HG03103 (cell line): ENCODE measurements around the gene EIF4B.

Source experiments
- ATAC-seq: cut with Tn5 transposase; IDR thresholded peaks from one replicate; pipeline ENCODE4 v1.9.1; 2021; ENCODE audit warnings: low read depth; ENCODE audit not compliant: unreplicated experiment

EIF4B gene

DNA sequence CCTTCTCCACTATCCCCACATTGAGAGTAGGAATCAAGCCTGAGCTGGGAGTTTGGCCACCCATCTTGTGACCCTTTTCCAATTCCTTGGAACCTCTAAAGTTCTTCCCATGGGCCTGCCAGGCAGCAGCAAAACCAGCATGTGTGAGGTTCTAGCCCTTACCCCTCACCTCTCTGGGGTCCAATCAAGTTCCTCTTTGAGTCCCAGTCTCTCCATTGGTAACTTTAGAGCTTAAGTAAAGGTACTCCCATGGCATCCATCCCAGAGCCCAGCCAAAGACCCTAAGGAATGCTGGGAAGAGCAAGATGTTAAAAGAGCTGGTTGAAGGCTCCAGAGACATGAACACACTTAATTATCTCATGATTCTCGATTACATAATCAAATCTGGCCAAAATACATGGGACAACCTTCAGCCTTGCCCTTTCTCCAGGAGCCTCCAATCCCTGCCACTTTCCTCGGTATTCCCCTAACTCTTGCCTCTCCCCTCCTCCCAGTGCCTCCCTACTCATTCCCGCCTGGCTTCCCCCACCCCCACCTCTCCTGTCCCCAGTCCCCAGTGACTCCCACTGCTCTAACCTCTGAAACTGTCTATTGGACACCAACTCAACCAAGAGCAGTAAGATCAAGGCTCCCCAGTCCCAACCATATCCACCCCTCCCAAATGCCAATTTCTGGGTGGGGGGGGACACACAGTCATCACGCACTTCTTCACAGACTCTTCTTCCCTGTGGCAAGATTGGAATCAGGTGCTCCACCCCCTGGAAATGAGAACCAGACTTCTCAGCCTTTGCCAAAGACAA lies 38.8 kb downstream of the EIF4B start:
- ATAC-seq, result no peak

DNA sequence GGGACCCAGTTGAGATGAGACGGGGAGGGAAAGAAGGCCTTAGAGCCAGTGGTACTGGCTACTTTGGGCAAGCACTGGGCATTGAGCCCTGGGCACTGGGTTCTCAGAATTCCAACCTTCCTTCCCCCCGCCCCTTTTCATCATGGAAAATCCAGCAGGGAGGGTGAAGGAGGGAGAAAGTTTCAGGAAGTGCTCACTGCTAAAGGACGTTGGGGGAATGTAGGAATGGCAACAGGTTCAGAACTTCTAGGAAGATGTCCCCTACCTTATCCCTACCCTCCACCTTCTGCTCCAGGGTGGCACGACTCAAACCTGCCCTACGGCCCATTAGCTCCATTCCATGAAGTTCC lies 39.4 kb downstream of the EIF4B start:
- no peak for ATAC-seq

DNA sequence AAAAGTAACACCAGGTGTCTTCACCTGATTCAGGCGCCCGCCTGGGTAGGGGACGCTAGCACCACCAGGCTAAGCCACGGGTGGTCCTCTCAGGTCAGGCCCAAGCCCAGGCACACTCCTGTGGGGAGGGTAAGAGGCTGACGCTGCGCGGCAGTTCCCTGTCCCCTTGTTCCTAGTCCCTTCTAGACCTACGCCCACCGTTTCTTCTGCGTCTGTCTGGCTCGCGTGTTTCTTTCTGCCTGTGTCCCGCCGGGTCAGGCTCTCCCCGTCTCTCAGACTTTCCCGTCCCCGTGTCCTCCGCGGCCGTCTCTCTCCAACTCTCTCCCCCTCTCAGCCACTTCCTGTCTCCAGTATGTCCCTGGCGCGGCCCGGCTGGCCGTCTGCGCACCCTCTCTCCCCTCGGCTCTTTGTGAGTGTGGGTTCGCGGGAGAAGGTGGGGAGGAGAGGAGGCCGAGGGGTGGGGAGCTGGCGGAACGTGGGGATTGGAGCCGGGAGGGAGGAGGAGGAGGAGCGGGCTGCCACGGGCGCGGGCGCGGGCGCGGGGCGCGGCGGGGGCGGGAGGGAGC lies 40.5 kb downstream of the EIF4B start:
- ATAC-seq, result peak; percentile 17

GRCh38 chr12:53047221-53048032 lies 41.2 kb downstream of the EIF4B start:
- ATAC-seq, result peak; percentile 60

- ATAC-seq, result no peak
Measured at GRCh38 chr12:53048033-53048779, 42.0 kb downstream of the EIF4B start.

- no peak for ATAC-seq
Measured at GRCh38 chr12:53048780-53049401, 42.6 kb downstream of the EIF4B start.

GRCh38 chr12:53049571-53050318 lies 43.5 kb downstream of the EIF4B start, which contains the start of gene TNS2:
Gene TNS2, plus strand, starts transcription at chr12:53050065. Its CDS starts 121 bp downstream, at chr12:53050186.
- ATAC-seq, result no peak

DNA sequence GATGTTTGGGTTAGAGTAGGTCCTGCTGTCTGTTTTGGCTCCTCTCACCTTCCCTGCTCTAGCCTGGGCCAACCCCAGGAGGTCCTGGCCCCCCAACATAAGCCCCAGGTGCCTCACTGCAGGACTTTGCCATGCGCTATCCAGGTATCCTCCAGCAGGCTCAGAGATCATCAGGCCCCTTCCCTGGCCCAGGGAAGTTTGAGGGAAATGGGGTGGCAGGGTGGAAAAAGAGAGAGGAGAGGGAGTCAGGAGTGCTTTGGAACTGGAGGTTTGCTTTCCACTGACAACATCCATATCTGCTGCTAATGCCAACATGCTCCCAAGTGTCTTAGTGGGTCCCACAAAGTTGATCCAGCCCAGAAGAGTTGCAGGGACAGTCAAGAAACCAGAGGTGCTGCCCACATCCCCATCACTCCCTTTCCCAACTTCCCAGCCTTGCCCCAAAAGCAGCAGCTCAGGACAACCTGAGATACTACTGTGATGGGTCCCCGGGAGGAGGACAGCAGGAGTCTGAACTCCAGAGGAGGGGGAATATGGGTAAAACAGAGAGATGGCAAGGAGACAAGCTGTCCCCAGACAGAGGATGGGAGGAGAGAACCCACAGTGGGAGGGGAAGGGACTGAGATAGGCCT lies 44.3 kb downstream of the EIF4B start:
- no peak for ATAC-seq

- ATAC-seq, result no peak
Measured at GRCh38 chr12:53051058-53051880, 45.0 kb downstream of the EIF4B start.

- ATAC-seq, result no peak
Measured at GRCh38 chr12:53051881-53052412, 45.7 kb downstream of the EIF4B start.

DNA sequence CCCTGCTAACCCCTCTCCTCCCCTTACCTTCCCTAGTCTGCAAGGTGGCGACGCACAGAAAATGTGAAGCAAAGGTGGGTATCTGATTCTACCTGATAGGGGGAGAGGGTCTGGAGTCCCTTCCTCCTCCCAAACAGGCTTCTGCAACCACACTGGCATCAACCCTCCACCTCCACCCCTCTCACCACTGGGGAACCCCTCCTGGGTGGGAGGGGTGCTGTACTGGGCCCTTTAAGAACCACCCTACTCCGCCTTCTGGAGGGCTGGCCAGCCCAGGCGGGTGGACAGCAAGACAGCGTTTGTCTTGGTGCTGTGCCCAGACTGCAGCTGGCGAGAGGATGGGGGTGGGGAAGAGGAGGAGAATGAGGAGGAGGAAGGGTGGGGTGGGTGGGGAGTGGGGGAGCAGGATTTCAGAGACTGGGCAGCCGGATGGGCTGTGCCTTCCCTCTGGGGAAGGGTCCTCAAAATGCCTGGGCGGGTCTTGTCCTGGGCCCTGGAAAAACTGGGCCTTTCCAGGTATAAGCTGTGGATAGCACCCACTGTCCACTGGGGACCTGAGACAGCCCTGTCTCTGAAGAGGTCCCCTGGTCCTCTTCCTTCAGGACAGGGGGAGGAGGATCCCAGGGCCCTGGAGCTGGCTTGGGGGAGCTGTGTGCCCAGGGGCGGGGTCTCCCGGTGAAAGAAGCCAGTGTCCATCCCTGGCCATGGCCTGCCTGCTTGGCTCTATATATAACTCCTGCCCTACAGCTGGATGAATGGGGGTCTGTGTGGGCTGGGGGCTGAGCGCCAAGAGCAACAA lies 46.4 kb downstream of the EIF4B start:
- ATAC-seq, result no peak

GRCh38 chr12:53053218-53054111 lies 47.2 kb downstream of the EIF4B start:
- no peak for ATAC-seq

- ATAC-seq, result peak; percentile 78
Measured at GRCh38 chr12:53054112-53054878, 48.0 kb downstream of the EIF4B start.

GRCh38 chr12:53055471-53056266 lies 49.4 kb downstream of the EIF4B start:
- ATAC-seq, result no peak

GRCh38 chr12:53056296-53056695 lies 50.0 kb downstream of the EIF4B start:
- no peak for ATAC-seq
